Measurements from ENCODE around the gene GLCE. TPM values are rescaled to one million over a fixed set of nuclear protein-coding genes. Genes with fewer than 3 reads are reported as not detected.
A peak's percentile ranks its signal among the peaks of the same experiment; 100 is the strongest.

The GLCE gene
- total and polyA plus RNA-seq, 9 of the 15 experiments (the other 6 are each of a cell fraction or from before 2014, with no cell fraction given): 4.6 to 12.3 (median 10.6) TPM

DNA sequence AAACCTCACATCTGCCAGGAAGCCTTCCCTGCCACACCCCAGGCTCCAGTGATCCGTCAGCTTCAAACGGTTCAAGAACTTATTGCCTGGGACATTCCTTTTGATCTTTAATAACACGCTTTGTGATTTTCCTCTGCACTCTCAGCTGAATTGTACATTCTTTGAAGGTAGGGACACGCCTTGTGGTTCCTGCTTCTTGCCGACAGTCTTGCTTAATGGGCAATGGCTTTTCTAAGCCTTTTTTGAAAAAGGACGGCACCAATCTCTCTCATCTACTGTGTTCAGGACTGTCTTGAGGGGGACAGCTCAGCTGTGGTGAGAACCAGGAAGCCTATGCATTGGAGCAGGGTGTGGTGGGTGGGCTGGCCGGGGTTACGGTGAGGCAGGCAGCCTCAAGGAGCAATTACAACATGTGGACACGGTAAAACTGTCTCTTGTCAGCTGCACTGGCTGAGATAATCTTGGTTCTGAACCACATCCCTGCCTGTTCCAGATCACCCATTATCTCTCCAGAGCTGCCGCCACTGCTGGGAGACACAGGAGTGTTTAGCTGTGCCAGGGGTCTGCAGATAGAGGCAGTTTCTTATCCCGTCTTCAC, 46.0 kb upstream of the GLCE start (continued):
- TF ChIP-seq, protein P1, sequence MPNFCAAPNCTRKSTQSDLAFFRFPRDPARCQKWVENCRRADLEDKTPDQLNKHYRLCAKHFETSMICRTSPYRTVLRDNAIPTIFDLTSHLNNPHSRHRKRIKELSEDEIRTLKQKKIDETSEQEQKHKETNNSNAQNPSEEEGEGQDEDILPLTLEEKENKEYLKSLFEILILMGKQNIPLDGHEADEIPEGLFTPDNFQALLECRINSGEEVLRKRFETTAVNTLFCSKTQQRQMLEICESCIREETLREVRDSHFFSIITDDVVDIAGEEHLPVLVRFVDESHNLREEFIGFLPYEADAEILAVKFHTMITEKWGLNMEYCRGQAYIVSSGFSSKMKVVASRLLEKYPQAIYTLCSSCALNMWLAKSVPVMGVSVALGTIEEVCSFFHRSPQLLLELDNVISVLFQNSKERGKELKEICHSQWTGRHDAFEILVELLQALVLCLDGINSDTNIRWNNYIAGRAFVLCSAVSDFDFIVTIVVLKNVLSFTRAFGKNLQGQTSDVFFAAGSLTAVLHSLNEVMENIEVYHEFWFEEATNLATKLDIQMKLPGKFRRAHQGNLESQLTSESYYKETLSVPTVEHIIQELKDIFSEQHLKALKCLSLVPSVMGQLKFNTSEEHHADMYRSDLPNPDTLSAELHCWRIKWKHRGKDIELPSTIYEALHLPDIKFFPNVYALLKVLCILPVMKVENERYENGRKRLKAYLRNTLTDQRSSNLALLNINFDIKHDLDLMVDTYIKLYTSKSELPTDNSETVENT (CRISPR knock-in tag; IDR thresholded peaks at IDR 0.05): no peak
- TF ChIP-seq TEAD1 (CRISPR knock-in tag; IDR thresholded peaks at IDR 0.05): 0 out of 4 replicates have a peak, but pooled peaks of 1 of the 2 experiments have one; percentile 57
- no peak for TF ChIP-seq GTF2F1 (IDR thresholded peaks at IDR 0.05; ENCODE audit: low read depth, low read length)
- TF ChIP-seq SREBF2 (CRISPR knock-in tag; IDR thresholded peaks at IDR 0.05): no peak
- TF ChIP-seq, protein P2, sequence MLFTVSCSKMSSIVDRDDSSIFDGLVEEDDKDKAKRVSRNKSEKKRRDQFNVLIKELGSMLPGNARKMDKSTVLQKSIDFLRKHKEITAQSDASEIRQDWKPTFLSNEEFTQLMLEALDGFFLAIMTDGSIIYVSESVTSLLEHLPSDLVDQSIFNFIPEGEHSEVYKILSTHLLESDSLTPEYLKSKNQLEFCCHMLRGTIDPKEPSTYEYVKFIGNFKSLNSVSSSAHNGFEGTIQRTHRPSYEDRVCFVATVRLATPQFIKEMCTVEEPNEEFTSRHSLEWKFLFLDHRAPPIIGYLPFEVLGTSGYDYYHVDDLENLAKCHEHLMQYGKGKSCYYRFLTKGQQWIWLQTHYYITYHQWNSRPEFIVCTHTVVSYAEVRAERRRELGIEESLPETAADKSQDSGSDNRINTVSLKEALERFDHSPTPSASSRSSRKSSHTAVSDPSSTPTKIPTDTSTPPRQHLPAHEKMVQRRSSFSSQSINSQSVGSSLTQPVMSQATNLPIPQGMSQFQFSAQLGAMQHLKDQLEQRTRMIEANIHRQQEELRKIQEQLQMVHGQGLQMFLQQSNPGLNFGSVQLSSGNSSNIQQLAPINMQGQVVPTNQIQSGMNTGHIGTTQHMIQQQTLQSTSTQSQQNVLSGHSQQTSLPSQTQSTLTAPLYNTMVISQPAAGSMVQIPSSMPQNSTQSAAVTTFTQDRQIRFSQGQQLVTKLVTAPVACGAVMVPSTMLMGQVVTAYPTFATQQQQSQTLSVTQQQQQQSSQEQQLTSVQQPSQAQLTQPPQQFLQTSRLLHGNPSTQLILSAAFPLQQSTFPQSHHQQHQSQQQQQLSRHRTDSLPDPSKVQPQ (CRISPR knock-in tag; IDR thresholded peaks at IDR 0.05; ENCODE audit: borderline replicate concordance): no peak
- peak; percentile 55; the same call in 1 of the 2 replicates for TF ChIP-seq FOXM1 (IDR thresholded peaks at IDR 0.05; ENCODE audit: low read depth)
- no peak for TF ChIP-seq FOXM1 (CRISPR knock-in tag; IDR thresholded peaks at IDR 0.05; ENCODE audit: low read depth)
- no peak for TF ChIP-seq ZNF318 (IDR thresholded peaks at IDR 0.05; ENCODE audit: borderline replicate concordance in 1 of 2, low read depth in 1 of 2)
- TF ChIP-seq C11orf30 (IDR thresholded peaks at IDR 0.05; ENCODE audit: low read depth): no peak
- TF ChIP-seq CBFB (CRISPR knock-in tag; IDR thresholded peaks at IDR 0.05): no peak
